WTC11 (cell line): ENCODE measurements around the gene DARS2. TPM values are rescaled to one million over a fixed set of nuclear protein-coding genes. Genes with fewer than 3 reads are reported as not detected.

ENCODE experiments used
- ATAC-seq: fragments of 200-7000 bp; cut with Tn5 transposase; 2 replicates; pipeline ENCODE4 v1.10.0; 2021; ENCODE audit warnings: mild to moderate bottlenecking, moderate library complexity
- CTCF ChIA-PET: fragments of 300-600 bp; sonication (Branson Sonifier 250); formaldehyde crosslinking; loops from one replicate; lab custom pipeline; 2021; ENCODE audit warnings: antibody characterized with exemption; lab: Charles Lee
- POLR2A ChIA-PET: fragments of 350-600 bp; sonication (Branson Sonifier 250); formaldehyde crosslinking; loops from one replicate; lab custom pipeline; 2021; ENCODE audit warnings: antibody characterized with exemption; lab: Charles Lee
- DNase-seq: peaks from one replicate; pipeline ENCODE4 v3.0.0; 2021; ENCODE audit warnings: low spot score
- H3K27ac Mint-ChIP-seq: 2 replicates; pipeline ENCODE4 v1.8.0; 2021; ENCODE audit warnings: mixed read lengths
- H3K27me3 Mint-ChIP-seq: 2 replicates; pipeline ENCODE4 v1.8.0; 2021; ENCODE audit warnings: low read depth, mild to moderate bottlenecking, moderate library complexity, mixed read lengths
- H3K36me3 Mint-ChIP-seq: 2 replicates; pipeline ENCODE4 v1.8.0; 2021; ENCODE audit warnings: mixed read lengths
- H3K4me1 Mint-ChIP-seq: 2 replicates; pipeline ENCODE4 v1.8.0; 2022; ENCODE audit warnings: mixed read lengths
- H3K4me3 Mint-ChIP-seq: 2 replicates; pipeline ENCODE4 v1.8.0; 2021; ENCODE audit warnings: mild to moderate bottlenecking, moderate library complexity, mixed read lengths
- H3K9me3 Mint-ChIP-seq: 2 replicates; pipeline ENCODE4 v1.8.0; 2021; ENCODE audit warnings: mixed read lengths
- CREM ChIP-seq: sonication (generic); formaldehyde crosslinking; IDR thresholded peaks from 2 replicates; pipeline ENCODE4 v1.8.1; 2022; ENCODE audit warnings: mild to moderate bottlenecking, missing genetic modification reagents, moderate library complexity
- ELF4 ChIP-seq: sonication (generic); formaldehyde crosslinking; IDR thresholded peaks from 2 replicates; pipeline ENCODE4 v1.8.1; 2022; ENCODE audit warnings: low read depth, mild to moderate bottlenecking, moderate library complexity, missing genetic modification reagents
- HMGA2 ChIP-seq: fragments of 250-450 bp; sonication (Bioruptor Pico); IDR thresholded peaks from 2 replicates; pipeline ENCODE4 v1.4.0; 2021; ENCODE audit warnings: mild to moderate bottlenecking, moderate library complexity
- JUN ChIP-seq: sonication (generic); formaldehyde crosslinking; IDR thresholded peaks from 2 replicates; pipeline ENCODE4 v1.8.0; 2023; ENCODE audit warnings: mild to moderate bottlenecking, missing genetic modification reagents
- TEAD4 ChIP-seq: sonication (generic); formaldehyde crosslinking; IDR thresholded peaks from 2 replicates; pipeline ENCODE4 v1.8.0; 2022; ENCODE audit warnings: mild to moderate bottlenecking, missing genetic modification reagents
- TP53 ChIP-seq: sonication (generic); formaldehyde crosslinking; IDR thresholded peaks from 2 replicates; pipeline ENCODE4 v1.8.1; 2023; ENCODE audit warnings: mild to moderate bottlenecking, missing genetic modification reagents
- ZBTB21 ChIP-seq: sonication (generic); formaldehyde crosslinking; IDR thresholded peaks from 2 replicates; pipeline ENCODE4 v1.8.1; 2023; ENCODE audit warnings: mild to moderate bottlenecking, missing genetic modification reagents, borderline replicate concordance
- ZNF138 ChIP-seq: sonication (generic); formaldehyde crosslinking; conservative IDR thresholded peaks from 2 replicates; pipeline ENCODE4 v1.8.1; 2022; ENCODE audit warnings: mild to moderate bottlenecking, moderate library complexity, missing genetic modification reagents
- ZNF263 ChIP-seq: sonication (generic); formaldehyde crosslinking; IDR thresholded peaks from 2 replicates; pipeline ENCODE4 v1.8.1; 2022; ENCODE audit warnings: low read depth, mild to moderate bottlenecking, moderate library complexity, missing genetic modification reagents
- total RNA-seq: library from RNA; stranded (reverse); gene quantifications from 3 replicates; pipeline ENCODE4 v1.2.3, GENCODE V29; 2021
- TF ChIP-seq, protein P1 (sequence below): fragments of 250-450 bp; sonication (Bioruptor Pico); IDR thresholded peaks from 2 replicates; pipeline ENCODE4 v1.9.0; 2021; ENCODE audit warnings: mild to moderate bottlenecking
- TF ChIP-seq, protein P2 (sequence below): sonication (generic); formaldehyde crosslinking; IDR thresholded peaks from 2 replicates; pipeline ENCODE4 v1.8.1; 2022; ENCODE audit warnings: mild to moderate bottlenecking, moderate library complexity, missing genetic modification reagents

The DARS2 gene
- total RNA-seq, 1 experiment from 2014 or later, result 38.0 TPM

DNA sequence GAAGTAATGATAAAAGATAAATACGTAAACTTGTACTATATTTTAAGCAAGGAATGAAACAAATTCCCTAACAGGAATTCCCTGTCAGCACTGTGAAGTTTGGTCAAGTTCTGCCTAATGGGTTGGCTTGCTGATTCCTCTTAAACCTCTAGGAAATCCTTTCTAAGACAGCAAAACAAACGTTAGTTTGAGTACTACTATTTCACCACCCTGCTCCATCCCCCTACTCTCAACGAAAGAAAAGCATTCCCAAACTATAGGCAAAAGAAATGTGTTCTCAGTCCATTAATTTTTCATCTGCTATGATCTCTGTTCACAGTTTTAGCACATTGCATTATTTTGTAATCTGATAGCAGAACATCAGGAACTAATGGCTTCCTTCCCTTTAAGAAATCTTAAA lies 76.5 kb downstream of the DARS2 start:
- DNase-seq (no peak), ATAC-seq (no peak)
- CTCF ChIA-PET, result no interaction called here
- H3K36me3 Mint-ChIP-seq, result no peaks in the 10 kb centered on the region; the same call in 1 of the 2 replicates
- TF ChIP-seq, protein P1, sequence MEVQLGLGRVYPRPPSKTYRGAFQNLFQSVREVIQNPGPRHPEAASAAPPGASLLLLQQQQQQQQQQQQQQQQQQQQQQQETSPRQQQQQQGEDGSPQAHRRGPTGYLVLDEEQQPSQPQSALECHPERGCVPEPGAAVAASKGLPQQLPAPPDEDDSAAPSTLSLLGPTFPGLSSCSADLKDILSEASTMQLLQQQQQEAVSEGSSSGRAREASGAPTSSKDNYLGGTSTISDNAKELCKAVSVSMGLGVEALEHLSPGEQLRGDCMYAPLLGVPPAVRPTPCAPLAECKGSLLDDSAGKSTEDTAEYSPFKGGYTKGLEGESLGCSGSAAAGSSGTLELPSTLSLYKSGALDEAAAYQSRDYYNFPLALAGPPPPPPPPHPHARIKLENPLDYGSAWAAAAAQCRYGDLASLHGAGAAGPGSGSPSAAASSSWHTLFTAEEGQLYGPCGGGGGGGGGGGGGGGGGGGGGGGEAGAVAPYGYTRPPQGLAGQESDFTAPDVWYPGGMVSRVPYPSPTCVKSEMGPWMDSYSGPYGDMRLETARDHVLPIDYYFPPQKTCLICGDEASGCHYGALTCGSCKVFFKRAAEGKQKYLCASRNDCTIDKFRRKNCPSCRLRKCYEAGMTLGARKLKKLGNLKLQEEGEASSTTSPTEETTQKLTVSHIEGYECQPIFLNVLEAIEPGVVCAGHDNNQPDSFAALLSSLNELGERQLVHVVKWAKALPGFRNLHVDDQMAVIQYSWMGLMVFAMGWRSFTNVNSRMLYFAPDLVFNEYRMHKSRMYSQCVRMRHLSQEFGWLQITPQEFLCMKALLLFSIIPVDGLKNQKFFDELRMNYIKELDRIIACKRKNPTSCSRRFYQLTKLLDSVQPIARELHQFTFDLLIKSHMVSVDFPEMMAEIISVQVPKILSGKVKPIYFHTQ (CRISPR knock-in tag), result no peak
- H3K4me3 Mint-ChIP-seq, result no peak overlapping the region
- POLR2A ChIA-PET, result no interaction called here
- no peaks in the 10 kb centered on the region for H3K27me3 Mint-ChIP-seq
- H3K27ac Mint-ChIP-seq, result no peak overlapping the region
- peaks cover 3% of the 10 kb centered on the region; the same call in 1 of the 2 replicates for H3K9me3 Mint-ChIP-seq
- H3K4me1 Mint-ChIP-seq, result peaks cover 49% of the 10 kb centered on the region

DNA sequence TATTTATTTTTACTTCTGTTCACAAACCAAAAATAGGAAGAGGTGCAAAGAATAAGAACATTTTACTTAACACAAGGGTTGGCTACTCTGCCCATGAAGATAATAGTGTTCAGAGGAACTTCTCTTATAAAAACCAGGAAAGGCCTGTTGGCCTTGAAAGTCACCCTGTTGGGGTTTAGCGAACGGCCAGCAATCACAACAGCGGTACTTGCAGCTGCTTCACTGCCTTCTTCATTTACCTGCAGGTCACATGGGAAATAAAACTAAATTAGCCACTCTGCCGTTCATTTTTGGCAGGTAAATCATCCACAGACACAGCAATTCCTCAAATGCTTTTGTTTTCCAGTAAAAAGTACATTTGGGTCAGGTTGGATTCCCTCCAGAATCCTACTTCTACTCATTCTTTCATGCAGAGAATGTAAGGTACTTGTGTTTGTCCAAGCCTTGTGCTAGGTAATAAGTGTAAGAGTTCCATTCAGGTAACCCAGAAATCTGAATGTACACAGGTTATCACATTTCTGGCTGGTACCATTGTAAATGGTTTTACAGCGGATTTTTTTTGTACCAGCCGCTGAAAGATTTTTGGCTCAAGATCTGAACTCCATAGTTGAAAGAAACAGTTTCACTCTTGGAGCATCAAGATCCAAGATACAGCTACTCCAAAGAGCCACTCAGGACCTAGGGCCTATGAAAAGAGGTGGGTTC lies 79.5 kb downstream of the DARS2 start:
- no peaks in the 10 kb centered on the region for H3K27me3 Mint-ChIP-seq
- no peak overlapping the region for H3K27ac Mint-ChIP-seq
- ChIA-PET CTCF (no interaction called here), POLR2A (no interaction called here)
- peaks cover 41% of the 10 kb centered on the region for H3K4me1 Mint-ChIP-seq
- TF ChIP-seq CREM (CRISPR knock-in tag), result no peak
- no peak for TF ChIP-seq ZNF138 (CRISPR knock-in tag)
- no peak for TF ChIP-seq ZBTB21 (CRISPR knock-in tag)
- no peak for TF ChIP-seq ELF4 (CRISPR knock-in tag)
- TF ChIP-seq, protein P2, sequence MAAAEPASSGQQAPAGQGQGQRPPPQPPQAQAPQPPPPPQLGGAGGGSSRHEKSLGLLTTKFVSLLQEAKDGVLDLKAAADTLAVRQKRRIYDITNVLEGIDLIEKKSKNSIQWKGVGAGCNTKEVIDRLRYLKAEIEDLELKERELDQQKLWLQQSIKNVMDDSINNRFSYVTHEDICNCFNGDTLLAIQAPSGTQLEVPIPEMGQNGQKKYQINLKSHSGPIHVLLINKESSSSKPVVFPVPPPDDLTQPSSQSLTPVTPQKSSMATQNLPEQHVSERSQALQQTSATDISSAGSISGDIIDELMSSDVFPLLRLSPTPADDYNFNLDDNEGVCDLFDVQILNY (CRISPR knock-in tag), result no peak
- TF ChIP-seq HMGA2, result no peak
- no peak for TF ChIP-seq TP53 (CRISPR knock-in tag)
- TF ChIP-seq ZNF263 (CRISPR knock-in tag), result no peak
- no peak for TF ChIP-seq JUN (CRISPR knock-in tag)
- no peak for TF ChIP-seq TEAD4
- DNase-seq (no peak), ATAC-seq (no peak)
- H3K9me3 Mint-ChIP-seq, result peaks cover 3% of the 10 kb centered on the region; the same call in 1 of the 2 replicates
- H3K4me3 Mint-ChIP-seq, result no peak overlapping the region
- no peaks in the 10 kb centered on the region; the same call in 1 of the 2 replicates for H3K36me3 Mint-ChIP-seq

Other genes starting within 250 kb of the DARS2 start
- gene SLC9C2, start 221.6 kb upstream of the DARS2 start, total RNA-seq, result not detected in 3 replicates
- gene TEX50, start 189.3 kb upstream of the DARS2 start, total RNA-seq, result not detected in 3 replicates
- 1.1 to 2.2 TPM (median 1.3 TPM) in 3 replicates for gene ANKRD45, start 154.8 kb upstream of the DARS2 start, total RNA-seq
- gene KLHL20, start 109.7 kb upstream of the DARS2 start, total RNA-seq, result 10.4 to 12.5 TPM (median 12.1 TPM) in 3 replicates
- 17.2 to 20.1 TPM (median 18.3 TPM) in 3 replicates for gene CENPL, start 210 bp downstream of the DARS2 start, total RNA-seq
- gene GAS5, start 43.3 kb downstream of the DARS2 start, total RNA-seq, result 818 to 891 TPM (median 878 TPM) in 3 replicates
- 14.0 to 15.5 TPM (median 14.4 TPM) in 3 replicates for gene ZBTB37, start 43.7 kb downstream of the DARS2 start, total RNA-seq
- gene SERPINC1, start 92.7 kb downstream of the DARS2 start, total RNA-seq, result 0.57 to 1.0 TPM (median 0.69 TPM) in 3 replicates
- gene RC3H1, start 197.7 kb downstream of the DARS2 start, total RNA-seq, result 24.1 to 25.7 TPM (median 25.4 TPM) in 3 replicates